HG03060 (cell line): ENCODE results near the gene PCDHGA6.

Source experiments
- ATAC-seq: cut with Tn5 transposase; IDR thresholded peaks from one replicate; pipeline ENCODE4 v1.9.1; 2021; ENCODE audit warnings: low read depth, moderate number of reproducible peaks; ENCODE audit not compliant: unreplicated experiment

Gene PCDHGA6

GRCh38 chr5:141419074-141419880 lies 45.6 kb downstream of the PCDHGA6 start:
- ATAC-seq, result no peak

- ATAC-seq, result peak; percentile 45
Observed at GRCh38 chr5:141420855-141421488, 47.3 kb downstream of the PCDHGA6 start, which contains the start of gene PCDHGA11. Gene PCDHGA11 (plus strand): TSS chr5:141421051. CDS start chr5:141421228, 177 bp downstream.

- no peak for ATAC-seq
Observed at GRCh38 chr5:141421489-141421855, 47.8 kb downstream of the PCDHGA6 start.

- no peak for ATAC-seq
Observed at GRCh38 chr5:141422742-141423291, 49.1 kb downstream of the PCDHGA6 start.

- ATAC-seq, result no peak
Observed at GRCh38 chr5:141427783-141428426, 54.2 kb downstream of the PCDHGA6 start.
